ENCODE data around the gene PNPLA3. TPM values are rescaled to one million over a fixed set of nuclear protein-coding genes. Genes with fewer than 3 reads are reported as not detected.

The PNPLA3 gene
- total and polyA plus RNA-seq, 2 of the 4 experiments (the other 2 are of a cell fraction), result 3.6 to 7.5 TPM

DNA sequence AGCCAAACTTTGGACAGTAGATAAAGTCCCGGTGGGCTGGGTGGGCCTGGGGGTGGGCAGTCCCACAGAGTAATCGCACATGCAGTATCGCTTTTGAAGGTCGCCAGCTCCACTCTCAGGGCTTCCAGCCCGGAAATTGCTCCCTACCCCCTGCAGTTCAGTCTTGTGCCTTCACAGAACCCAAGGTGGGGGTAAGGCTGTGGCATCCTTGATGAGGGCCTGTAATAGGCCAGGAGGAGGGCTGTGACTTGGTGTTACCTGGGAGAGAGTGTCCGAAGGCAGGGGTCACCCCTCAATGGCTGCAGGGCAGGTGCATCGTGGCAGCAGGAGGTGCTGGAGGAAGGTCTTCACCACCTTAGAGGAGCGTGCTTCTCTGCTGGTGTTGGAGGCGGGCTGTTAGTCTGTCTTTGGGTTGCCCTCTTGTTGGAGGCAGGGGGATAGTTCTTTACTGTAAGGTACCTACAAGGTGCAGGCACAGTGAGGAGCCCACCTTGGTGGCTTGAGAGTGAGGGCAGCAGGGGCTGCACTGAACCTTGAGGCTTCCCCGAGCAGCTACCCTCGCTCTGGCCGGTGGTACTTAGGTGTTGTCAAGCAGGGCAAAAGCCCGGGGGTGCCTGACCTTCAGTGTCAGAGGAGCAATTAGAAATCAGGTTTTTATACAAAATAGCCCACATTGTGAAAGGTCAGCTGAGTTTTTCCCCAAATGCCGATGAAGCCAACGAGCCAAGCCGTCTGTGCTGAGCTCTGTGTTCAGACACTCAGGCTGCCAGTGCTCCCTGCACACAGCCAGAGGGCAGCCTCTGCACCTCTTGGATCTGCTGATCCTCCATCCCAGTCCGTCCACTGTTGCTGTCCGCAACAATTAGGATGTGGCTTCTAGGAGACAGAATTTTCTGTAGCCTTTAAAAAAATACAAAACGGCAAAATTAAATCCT, 53.5 kb downstream of the PNPLA3 start:
- 91% methylated on average over 7 of the region's 19 CpGs; no CpG with 5 or more reads in 1 of the 2 experiments for WGBS, 2 experiments (ENCODE audit: extremely low coverage in 2 of 2, insufficient read length in 1 of 2)

More for the DNA sequence above, 53.5 kb downstream of the PNPLA3 start:
- H2BK15ac ChIP-seq (ENCODE audit: low read depth, low read length), result no peak overlapping the region
- H2BK20ac ChIP-seq (ENCODE audit: low read depth, low read length), result no peak overlapping the region
- ChIA-PET CTCF (interaction anchor here (0.9 kb wide), 1 partner anchor 16 kb away, joined by 3 read pairs; no protein-coding TSS in a partner anchor), POLR2A (ENCODE audit: unreplicated experiment) (no interaction called here)
- H2AK5ac ChIP-seq (ENCODE audit: low read depth, low read length), result no peak overlapping the region
- H3K9me1 ChIP-seq (ENCODE audit: insufficient read depth, low read length), result no peaks in the 10 kb centered on the region
- H3K23ac ChIP-seq (ENCODE audit: low read depth, low read length), result no peak overlapping the region
- DNase-seq (no peak), ATAC-seq (ENCODE audit: low read depth) (no peak)
- H3K4me2 ChIP-seq (ENCODE audit: low read depth, low read length), result no peak overlapping the region
- H3K36me3 ChIP-seq (ENCODE audit: control insufficient read depth, insufficient read depth, low read length), result peaks cover 65% of the 10 kb centered on the region
- no peak overlapping the region for H3K27ac ChIP-seq (ENCODE audit: insufficient read depth, low read length)
- no peak overlapping the region for H2BK120ac ChIP-seq (ENCODE audit: low read depth, low read length)
- H2AFZ ChIP-seq (replicated peaks; ENCODE audit: low read length, poor library complexity), result no peak overlapping the region
- no peak overlapping the region for H3K14ac ChIP-seq (replicated peaks; ENCODE audit: low read depth, low read length)
- dilution Hi-C loops (cut with HindIII; ENCODE audit: low sequenced_read_pairs, unreplicated experiment) (no loop called here), intact Hi-C loops (cut with micrococcal nuclease) (no loop called here), in situ Hi-C loops (cut with MboI; ENCODE audit: low sequenced_read_pairs) (no loop called here)
- H3K4me1 ChIP-seq (ENCODE audit: control insufficient read depth, insufficient read depth, low read length), result no peaks in the 10 kb centered on the region
- H4K8ac ChIP-seq (ENCODE audit: low read depth in 2 of 2, low read length in 2 of 2), result no peak overlapping the region
- no peak overlapping the region for H3K9ac ChIP-seq (ENCODE audit: low read depth, low read length)
- no peaks in the 10 kb centered on the region for H3K79me1 ChIP-seq (ENCODE audit: low read depth in 1 of 2, low read length in 2 of 2)
- no peak for TF ChIP-seq FOS (IDR thresholded peaks at IDR 0.05; ENCODE audit: low read depth, low read length)
- TF ChIP-seq, protein P1, sequence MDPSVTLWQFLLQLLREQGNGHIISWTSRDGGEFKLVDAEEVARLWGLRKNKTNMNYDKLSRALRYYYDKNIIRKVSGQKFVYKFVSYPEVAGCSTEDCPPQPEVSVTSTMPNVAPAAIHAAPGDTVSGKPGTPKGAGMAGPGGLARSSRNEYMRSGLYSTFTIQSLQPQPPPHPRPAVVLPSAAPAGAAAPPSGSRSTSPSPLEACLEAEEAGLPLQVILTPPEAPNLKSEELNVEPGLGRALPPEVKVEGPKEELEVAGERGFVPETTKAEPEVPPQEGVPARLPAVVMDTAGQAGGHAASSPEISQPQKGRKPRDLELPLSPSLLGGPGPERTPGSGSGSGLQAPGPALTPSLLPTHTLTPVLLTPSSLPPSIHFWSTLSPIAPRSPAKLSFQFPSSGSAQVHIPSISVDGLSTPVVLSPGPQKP (IDR thresholded peaks at IDR 0.05; ENCODE audit: borderline replicate concordance, low read depth, low read length), result no peak
- no peaks in the 10 kb centered on the region for H3K27me3 ChIP-seq (ENCODE audit: control insufficient read depth, insufficient read depth, low read length)
- H3K4me3 ChIP-seq (ENCODE audit: insufficient read depth, low read depth, low read length), result no peak overlapping the region
- no peak overlapping the region for H3K4ac ChIP-seq (ENCODE audit: low read depth, low read length)
- H4K91ac ChIP-seq (ENCODE audit: insufficient read depth, low read depth, low read length), result no peak overlapping the region
- H4K20me1 ChIP-seq (ENCODE audit: insufficient read depth, low read length), result no peaks in the 10 kb centered on the region; the same call in 1 of the 2 replicates
- no peak overlapping the region for H2AK9ac ChIP-seq (replicated peaks; ENCODE audit: low read depth, low read length, poor library complexity)
- no TSS peak for BruUV-seq (replicated peaks)
- H2BK5ac ChIP-seq (ENCODE audit: low read depth, low read length, poor library complexity, severe bottlenecking), result no peak overlapping the region
- no peak overlapping the region for H3K56ac ChIP-seq (ENCODE audit: extremely low read depth, insufficient read depth, low read length)
- no peaks in the 10 kb centered on the region for H3K9me3 ChIP-seq (ENCODE audit: control insufficient read depth, insufficient read depth, low read length)
- no peak overlapping the region for H4K5ac ChIP-seq (ENCODE audit: low read depth, low read length)
- no peak overlapping the region for H3K18ac ChIP-seq (ENCODE audit: low read depth, low read length)
